DMS53 (cell line): Measurements from ENCODE around the gene TMEM123.
A peak's percentile ranks its signal among the peaks of the same experiment; 100 is the strongest.

Experiments
- DNase-seq: peaks from one replicate; lab custom pipeline; 2025; lab: John Stamatoyannopoulos, UW

Gene TMEM123

GRCh38 chr11:102391549-102392237 lies 60.9 kb downstream of the TMEM123 start:
- no peak for DNase-seq

GRCh38 chr11:102390667-102391465 lies 61.7 kb downstream of the TMEM123 start:
- DNase-seq = peak; percentile 89

DNA sequence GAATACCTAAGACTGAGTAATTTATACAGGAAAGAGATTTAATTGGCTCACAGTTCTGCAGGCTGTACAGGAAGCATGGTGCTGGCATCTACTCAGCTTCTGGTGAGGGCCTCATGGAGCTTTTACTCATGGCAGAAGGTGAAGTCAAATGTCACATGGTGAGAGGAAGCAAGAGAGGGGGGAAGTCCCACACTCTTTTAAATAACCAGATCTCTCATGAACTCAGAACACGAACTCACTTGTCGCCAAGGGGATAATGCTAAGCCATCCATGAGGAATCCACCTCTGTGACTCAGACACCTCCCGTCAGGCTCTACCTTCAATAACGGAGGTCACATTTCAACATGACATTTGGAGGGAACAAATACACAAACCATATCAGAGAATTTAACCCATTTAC lies 63.3 kb downstream of the TMEM123 start:
- peak; percentile 15 for DNase-seq

DNA sequence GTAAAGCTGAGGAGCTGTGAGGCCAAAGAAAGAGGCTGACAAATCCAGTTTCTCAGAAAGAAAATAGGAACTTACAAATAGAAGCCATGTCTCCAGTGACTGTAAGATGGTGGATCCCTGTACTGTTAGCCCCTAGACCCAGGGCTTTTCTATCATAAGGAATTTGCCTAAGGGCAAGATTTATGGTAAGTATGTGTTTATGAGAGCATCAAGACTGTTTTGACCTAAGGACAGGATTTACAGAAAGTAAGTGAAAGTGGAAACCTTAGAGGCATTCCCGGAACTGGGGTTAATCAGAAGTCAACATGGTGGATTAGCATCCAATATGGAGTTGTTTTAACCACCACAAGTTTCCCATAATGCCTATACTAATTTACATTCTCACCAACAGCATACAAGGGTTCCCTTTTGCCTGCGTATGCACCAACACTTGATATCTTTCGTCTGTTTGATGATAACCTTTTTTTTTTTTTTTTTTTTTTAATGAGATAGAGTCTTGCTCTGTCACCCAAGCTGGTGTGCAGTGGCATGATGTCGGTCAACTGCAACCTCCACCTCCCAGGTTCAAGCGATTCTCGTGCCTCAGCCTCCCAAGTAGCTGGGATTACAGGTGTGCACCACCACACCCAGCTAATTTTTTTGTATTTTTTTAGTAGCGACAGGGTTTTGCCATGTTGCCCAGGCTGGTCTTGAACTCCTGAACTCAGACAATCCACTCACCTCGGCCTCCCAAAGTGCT lies 65.4 kb downstream of the TMEM123 start:
- no peak for DNase-seq

DNA sequence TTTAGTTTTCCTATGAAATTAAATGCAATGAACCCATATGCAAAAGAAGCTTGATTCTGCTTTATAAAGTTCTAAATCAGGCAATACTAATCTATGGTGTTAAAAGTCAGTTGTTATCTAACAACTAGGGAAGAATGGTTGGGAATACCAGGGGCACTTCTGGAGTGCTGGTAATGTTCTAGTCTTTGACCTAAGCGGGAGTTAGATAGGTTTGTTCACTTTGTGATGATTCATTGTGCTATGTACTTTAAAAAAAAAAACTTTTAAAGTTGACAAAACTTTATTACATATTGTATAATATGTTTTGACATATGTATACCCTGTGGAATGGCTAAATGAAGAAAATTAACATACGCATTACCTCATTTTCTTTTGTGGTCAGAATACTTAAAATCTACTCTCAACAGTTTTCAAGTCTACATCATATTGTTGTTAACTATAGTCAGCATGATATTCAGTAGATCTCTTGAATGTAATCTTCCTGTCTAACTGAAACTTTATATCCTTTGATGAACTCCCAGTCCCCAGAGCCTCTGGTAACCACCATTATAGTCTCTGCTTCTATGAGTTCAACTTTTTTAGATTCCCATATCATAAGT lies 66.3 kb downstream of the TMEM123 start:
- no peak for DNase-seq

DNA sequence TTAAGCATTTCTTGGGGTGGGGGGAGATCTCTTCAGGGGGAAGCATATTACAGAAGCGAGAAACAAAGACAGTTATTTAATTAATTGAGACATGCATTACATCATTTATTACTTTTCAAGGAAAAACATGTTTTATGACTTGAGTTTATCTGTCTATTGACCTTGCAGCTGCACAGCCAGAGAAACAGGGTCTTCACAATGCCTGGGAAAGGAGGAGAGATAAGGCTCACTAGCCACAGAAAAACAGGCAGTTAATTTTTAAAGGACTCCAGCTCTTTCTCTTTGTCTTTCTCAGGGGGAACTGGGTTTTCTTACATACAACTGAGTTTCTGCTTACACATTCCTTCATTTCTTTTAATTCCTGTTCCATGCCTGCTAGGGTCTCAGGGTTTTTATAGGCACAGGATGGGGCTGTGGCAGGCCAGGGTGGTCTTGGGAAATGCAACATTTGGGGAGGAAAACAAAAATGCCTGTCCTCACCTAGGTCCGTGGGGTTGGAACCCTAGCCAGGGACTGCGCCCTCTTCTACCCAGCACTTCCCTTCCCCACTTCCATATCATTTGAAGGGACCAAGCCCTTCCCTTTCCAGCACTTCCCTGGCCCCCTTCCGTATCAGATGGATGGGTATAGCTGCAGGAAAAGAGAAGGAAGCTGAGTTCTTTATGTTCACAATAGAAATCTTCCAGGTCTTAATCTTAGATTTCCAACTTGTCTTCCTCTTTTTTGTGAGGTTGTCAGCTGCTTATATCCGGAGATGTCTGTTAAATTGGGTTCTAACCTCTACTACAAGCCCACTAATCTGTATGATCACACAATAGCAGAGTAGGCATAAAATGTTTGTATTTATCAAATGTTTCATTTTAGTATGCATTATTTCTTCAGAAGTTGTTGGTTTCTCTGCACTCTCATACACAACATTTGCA lies 67.2 kb downstream of the TMEM123 start:
- DNase-seq = no peak

GRCh38 chr11:102384419-102385079 lies 68.0 kb downstream of the TMEM123 start:
- no peak for DNase-seq

- DNase-seq = no peak
Observed at GRCh38 chr11:102383839-102384238, 68.7 kb downstream of the TMEM123 start.

- no peak for DNase-seq
Observed at GRCh38 chr11:102382384-102382783, 70.2 kb downstream of the TMEM123 start.

GRCh38 chr11:102378818-102379217 lies 73.7 kb downstream of the TMEM123 start:
- no peak for DNase-seq

GRCh38 chr11:102377891-102378290 lies 74.7 kb downstream of the TMEM123 start:
- DNase-seq = no peak

DNA sequence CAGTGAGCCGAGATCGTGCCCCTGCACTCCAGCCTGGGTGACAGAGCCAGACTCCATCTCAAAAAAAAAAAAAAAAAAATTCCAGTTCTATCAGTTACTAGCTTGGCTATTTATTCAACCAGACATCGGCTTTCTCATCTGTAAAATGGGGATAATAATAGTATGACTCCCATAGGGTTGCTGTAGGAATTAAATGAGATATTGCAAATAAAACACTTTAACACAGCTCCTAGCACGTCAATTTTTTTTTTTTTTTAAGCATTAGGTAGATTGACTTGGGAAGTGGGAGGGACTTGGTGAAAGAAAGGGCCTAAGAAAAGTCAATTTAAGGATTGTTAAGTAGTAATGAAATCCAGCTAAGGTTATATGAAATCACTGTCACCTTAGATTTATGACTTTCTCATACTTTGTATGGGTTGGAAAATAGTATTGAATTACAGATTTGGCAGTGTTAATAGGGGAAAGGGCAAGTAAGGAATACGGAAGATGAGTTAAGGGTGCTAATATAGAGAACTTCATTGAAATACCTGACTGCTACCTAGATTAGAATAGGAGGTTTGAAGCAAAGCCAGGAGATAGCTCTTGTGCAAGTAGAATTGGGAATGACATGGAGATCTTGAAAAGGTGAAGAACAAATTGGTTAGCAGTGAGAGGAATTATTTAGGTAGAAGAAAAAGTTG lies 76.7 kb downstream of the TMEM123 start:
- no peak for DNase-seq

DNA sequence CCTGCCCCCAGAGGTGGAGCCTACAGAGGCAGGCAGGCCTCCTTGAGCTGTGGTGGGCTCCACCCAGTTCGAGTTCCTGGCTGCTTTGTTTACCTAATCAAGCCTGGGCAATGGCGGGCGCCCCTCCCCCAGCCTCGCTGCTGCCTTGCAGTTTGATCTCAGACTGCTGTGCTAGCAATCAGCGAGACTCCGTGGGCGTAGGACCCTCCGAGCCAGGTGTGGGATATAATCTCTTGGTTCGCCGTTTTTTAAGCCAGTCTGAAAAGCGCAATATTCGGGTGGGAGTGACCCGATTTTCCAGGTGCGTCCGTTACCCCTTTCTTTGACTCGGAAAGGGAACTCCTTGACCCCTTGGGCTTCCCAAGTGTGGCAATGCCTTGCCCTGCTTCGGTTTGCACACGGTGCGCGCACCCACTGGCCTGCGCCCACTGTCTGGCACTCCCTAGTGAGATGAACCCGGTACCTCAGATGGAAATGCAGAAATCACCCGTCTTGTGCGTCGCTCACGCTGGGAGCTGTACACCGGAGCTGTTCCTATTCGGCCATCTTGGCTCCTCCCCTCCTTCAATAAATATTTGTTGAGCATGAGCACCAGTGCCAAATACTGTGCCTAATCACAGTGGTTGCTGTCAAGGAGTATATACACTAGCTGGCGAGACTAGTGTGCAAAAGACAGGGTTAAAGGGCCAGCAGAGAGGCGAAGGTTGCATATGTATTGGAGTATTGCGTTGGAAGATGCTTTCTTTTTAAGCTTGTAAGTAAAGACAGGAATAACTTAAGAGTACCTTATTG lies 77.7 kb downstream of the TMEM123 start:
- peak; percentile 80 for DNase-seq

GRCh38 chr11:102368472-102368871 lies 84.1 kb downstream of the TMEM123 start:
- DNase-seq = no peak

DNA sequence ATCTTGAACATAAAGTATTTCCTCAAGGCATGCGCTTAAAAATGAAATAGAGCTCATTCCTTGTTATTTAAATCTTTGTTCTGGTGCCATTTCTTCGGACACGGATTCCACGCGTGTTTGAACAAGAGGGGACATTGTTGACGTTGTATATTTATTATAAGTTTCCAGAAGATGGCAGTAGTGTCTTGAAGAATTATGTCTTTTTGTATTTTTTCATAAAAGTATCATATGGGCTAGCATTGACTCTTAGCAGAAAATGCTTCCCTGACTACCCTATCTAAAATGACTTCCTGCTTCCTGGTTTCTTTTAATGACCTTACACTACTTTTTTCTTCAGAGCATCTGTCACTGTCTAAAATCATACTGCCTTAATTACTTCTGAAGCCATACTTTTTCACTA lies 85.2 kb downstream of the TMEM123 start:
- peak; percentile 58 for DNase-seq

DNA sequence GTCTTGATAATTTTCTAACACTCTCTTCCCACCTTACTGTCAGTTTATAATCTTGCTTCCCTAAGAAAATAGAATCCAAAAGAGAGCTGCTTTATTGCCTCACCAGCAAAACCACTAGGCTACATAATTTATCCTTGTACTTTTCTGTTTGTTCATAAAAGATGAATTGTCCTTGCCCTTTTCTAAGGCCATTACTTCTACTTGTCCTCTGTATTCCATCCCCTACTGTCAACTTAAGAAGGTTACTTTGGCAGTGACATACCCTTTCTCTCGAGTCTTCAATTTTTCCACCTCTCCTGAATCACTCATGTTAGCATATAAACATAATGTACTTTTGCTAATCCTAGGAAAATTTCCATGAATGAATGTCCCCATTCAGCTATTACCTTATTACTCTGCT lies 87.6 kb downstream of the TMEM123 start:
- no peak for DNase-seq

GRCh38 chr11:102361086-102362031 lies 91.2 kb downstream of the TMEM123 start:
- no peak for DNase-seq

GRCh38 chr11:102360681-102361080 lies 91.9 kb downstream of the TMEM123 start:
- no peak for DNase-seq
